ENCODE results near the gene DLST. TPM values are rescaled to one million over a fixed set of nuclear protein-coding genes. Genes with fewer than 3 reads are reported as not detected.

Gene DLST
- total RNA-seq, 2 experiments from 2014 or later: 74.4 to 95.7 TPM

GRCh38 chr14:74949859-74950573 lies 68.3 kb downstream of the DLST start:
- DNase-seq (ENCODE audit: low spot score): no peak
- CTCF ChIA-PET (ENCODE audit: unreplicated experiment): no interaction called here
- no peak for TF ChIP-seq CTCF (conservative IDR thresholded peaks at IDR 0.05; ENCODE audit: low read length)
- TF ChIP-seq EZH2phosphoT487 (IDR thresholded peaks at IDR 0.05; ENCODE audit: borderline replicate concordance, low read depth, low read length): no peak
- Histone ChIP-seq H3K4me2 (ENCODE audit: low read length) (no peak overlapping the region), H3K79me2 (ENCODE audit: insufficient read depth, low read depth, low read length) (no peaks in the 10 kb centered on the region), H3K4me1 (ENCODE audit: insufficient read depth, low read length, poor library complexity, severe bottlenecking) (peaks cover 18% of the 10 kb centered on the region), H3K4me3 (ENCODE audit: low read depth, low read length, poor library complexity, severe bottlenecking) (no peak overlapping the region), H3K9me2 (ENCODE audit: insufficient read depth, low read length) (no peaks in the 10 kb centered on the region), H4K20me1 (ENCODE audit: insufficient read depth, low read length) (no peaks in the 10 kb centered on the region), H2AFZ (ENCODE audit: low read length) (no peak overlapping the region), H3K27ac (ENCODE audit: low read depth, low read length, poor library complexity, severe bottlenecking) (no peak overlapping the region), H3K9me3 (ENCODE audit: low read length) (no peaks in the 10 kb centered on the region), H3K36me3 (ENCODE audit: insufficient read depth, low read length) (no peaks in the 10 kb centered on the region)
- POLR2A ChIA-PET: interaction anchor here (1.2 kb wide), 1 partner anchor 10 kb away, joined by 4 read pairs; no protein-coding TSS in a partner anchor
- intact Hi-C loops (cut with micrococcal nuclease; ENCODE audit: unreplicated experiment): loop anchor here (5.0 kb wide), 3 partner anchors 72 to 352 kb away; partner anchors contain the start of gene ZC2HC1C
- BruUV-seq (replicated peaks): no TSS peak

GRCh38 chr14:74950795-74951442 lies 69.2 kb downstream of the DLST start:
- no peaks in the 10 kb centered on the region for H3K36me3 ChIP-seq (ENCODE audit: insufficient read depth, low read length)
- H3K79me2 ChIP-seq (ENCODE audit: insufficient read depth, low read depth, low read length): no peaks in the 10 kb centered on the region
- TF ChIP-seq CTCF (conservative IDR thresholded peaks at IDR 0.05; ENCODE audit: low read length) (no peak), EZH2phosphoT487 (IDR thresholded peaks at IDR 0.05; ENCODE audit: borderline replicate concordance, low read depth, low read length) (no peak)
- H3K9me3 ChIP-seq (ENCODE audit: low read length): no peaks in the 10 kb centered on the region
- H3K4me3 ChIP-seq (ENCODE audit: low read depth, low read length, poor library complexity, severe bottlenecking): no peak overlapping the region
- H3K4me2 ChIP-seq (ENCODE audit: low read length): no peak overlapping the region
- no peak overlapping the region for H3K27ac ChIP-seq (ENCODE audit: low read depth, low read length, poor library complexity, severe bottlenecking)
- BruUV-seq (replicated peaks): no TSS peak
- ChIA-PET CTCF (ENCODE audit: unreplicated experiment) (no interaction called here), POLR2A (no interaction called here)
- H4K20me1 ChIP-seq (ENCODE audit: insufficient read depth, low read length): no peaks in the 10 kb centered on the region
- H3K4me1 ChIP-seq (ENCODE audit: insufficient read depth, low read length, poor library complexity, severe bottlenecking): peaks cover 14% of the 10 kb centered on the region
- H3K9me2 ChIP-seq (ENCODE audit: insufficient read depth, low read length): no peaks in the 10 kb centered on the region
- H2AFZ ChIP-seq (ENCODE audit: low read length): no peak overlapping the region
- intact Hi-C loops (cut with micrococcal nuclease; ENCODE audit: unreplicated experiment): no loop called here
- DNase-seq (ENCODE audit: low spot score): no peak

Data from OCI-LY7 (cell line).